ENCODE results near the gene TNNT3. TPM values are rescaled to one million over a fixed set of nuclear protein-coding genes. Genes with fewer than 3 reads are reported as not detected.

The TNNT3 gene
- total RNA-seq, 1 experiment from 2014 or later, result not detected

GRCh38 chr11:1887451-1888346 is 31.8 kb upstream of the TNNT3 start:
- H3K4me1 ChIP-seq (ENCODE audit: insufficient read depth, low read length, poor library complexity, severe bottlenecking), result no peaks in the 10 kb centered on the region
- no peak overlapping the region for H3K4me3 ChIP-seq (ENCODE audit: low read depth, low read length, poor library complexity, severe bottlenecking)
- no peak for TF ChIP-seq CTCF (conservative IDR thresholded peaks at IDR 0.05; ENCODE audit: low read depth, low read length)
- no peak for TF ChIP-seq EZH2 (IDR thresholded peaks at IDR 0.05; ENCODE audit: borderline replicate concordance, low read depth, low read length, poor library complexity, severe bottlenecking)
- H3K36me3 ChIP-seq (ENCODE audit: insufficient read depth, low read length, poor library complexity, severe bottlenecking), result no peaks in the 10 kb centered on the region
- no peak overlapping the region for H3K27ac ChIP-seq (ENCODE audit: low read depth, low read length, poor library complexity, severe bottlenecking)
- no peak for DNase-seq (ENCODE audit: low spot score)
- BruUV-seq (replicated peaks), result no TSS peak
- no peaks in the 10 kb centered on the region for H3K9me3 ChIP-seq (ENCODE audit: low read depth, low read length, poor library complexity, severe bottlenecking)
- no peaks in the 10 kb centered on the region for H3K27me3 ChIP-seq (replicated peaks; ENCODE audit: insufficient read depth, low read depth, low read length, poor library complexity)
- CTCF ChIA-PET, result no interaction called here
- POLR2A ChIA-PET (ENCODE audit: low non-redundant PET), result no interaction called here
- intact Hi-C loops (cut with micrococcal nuclease; ENCODE audit: unreplicated experiment), result no loop called here

DNA sequence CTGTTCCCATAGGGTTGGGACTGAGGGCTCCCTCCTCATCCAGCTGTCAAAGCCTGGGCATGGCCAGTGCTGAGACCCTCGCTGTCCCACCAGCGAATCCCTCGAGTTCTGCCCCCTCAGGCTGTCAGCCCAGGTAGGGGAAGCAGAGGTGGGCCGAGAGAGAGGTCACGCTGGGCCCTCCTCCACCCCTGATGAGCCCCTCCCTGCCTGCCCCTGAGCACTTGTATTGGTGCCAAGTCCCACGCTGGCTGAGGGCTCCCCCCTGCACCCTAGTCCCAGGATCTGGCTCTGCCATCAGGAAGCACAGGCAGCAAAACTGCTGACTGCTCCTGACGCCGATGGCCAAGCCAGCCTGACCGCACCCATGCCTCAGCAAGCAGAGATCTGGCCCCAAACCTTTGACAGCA is 31.2 kb upstream of the TNNT3 start:
- no TSS peak for BruUV-seq (replicated peaks)
- TF ChIP-seq EZH2 (IDR thresholded peaks at IDR 0.05; ENCODE audit: borderline replicate concordance, low read depth, low read length, poor library complexity, severe bottlenecking) (no peak), CTCF (conservative IDR thresholded peaks at IDR 0.05; ENCODE audit: low read depth, low read length) (no peak)
- CTCF ChIA-PET, result no interaction called here
- H3K4me1 ChIP-seq (ENCODE audit: insufficient read depth, low read length, poor library complexity, severe bottlenecking), result no peaks in the 10 kb centered on the region
- H3K27ac ChIP-seq (ENCODE audit: low read depth, low read length, poor library complexity, severe bottlenecking), result no peak overlapping the region
- POLR2A ChIA-PET (ENCODE audit: low non-redundant PET), result no interaction called here
- intact Hi-C loops (cut with micrococcal nuclease; ENCODE audit: unreplicated experiment), result no loop called here
- H3K36me3 ChIP-seq (ENCODE audit: insufficient read depth, low read length, poor library complexity, severe bottlenecking), result no peaks in the 10 kb centered on the region
- H3K27me3 ChIP-seq (replicated peaks; ENCODE audit: insufficient read depth, low read depth, low read length, poor library complexity), result no peaks in the 10 kb centered on the region
- H3K9me3 ChIP-seq (ENCODE audit: low read depth, low read length, poor library complexity, severe bottlenecking), result no peaks in the 10 kb centered on the region
- no peak for DNase-seq (ENCODE audit: low spot score)
- no peak overlapping the region for H3K4me3 ChIP-seq (ENCODE audit: low read depth, low read length, poor library complexity, severe bottlenecking)

DNA sequence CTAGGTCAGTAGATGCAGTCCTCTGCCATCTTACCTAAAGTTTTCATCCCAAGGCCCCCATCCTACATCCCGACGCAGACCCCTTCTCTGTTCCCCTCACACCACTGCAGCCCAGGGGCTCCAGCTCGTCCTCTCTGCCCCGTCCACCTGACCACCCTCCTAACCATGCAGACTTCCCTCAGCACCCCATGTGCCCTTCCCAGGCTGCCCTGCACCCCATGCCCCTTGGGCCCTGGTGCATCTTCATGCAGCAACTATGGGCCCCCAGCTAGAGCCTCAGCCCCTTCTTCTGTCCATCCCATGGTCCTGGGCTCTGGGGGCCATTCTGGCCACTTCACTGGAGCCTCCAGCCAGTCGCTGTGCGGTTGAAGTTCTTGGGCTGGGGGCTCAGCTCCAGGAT is 30.7 kb upstream of the TNNT3 start:
- BruUV-seq (replicated peaks), result no TSS peak
- Histone ChIP-seq H3K27me3 (replicated peaks; ENCODE audit: insufficient read depth, low read depth, low read length, poor library complexity) (no peaks in the 10 kb centered on the region), H3K4me3 (ENCODE audit: low read depth, low read length, poor library complexity, severe bottlenecking) (no peak overlapping the region), H3K4me1 (ENCODE audit: insufficient read depth, low read length, poor library complexity, severe bottlenecking) (no peaks in the 10 kb centered on the region), H3K27ac (ENCODE audit: low read depth, low read length, poor library complexity, severe bottlenecking) (no peak overlapping the region), H3K36me3 (ENCODE audit: insufficient read depth, low read length, poor library complexity, severe bottlenecking) (no peaks in the 10 kb centered on the region), H3K9me3 (ENCODE audit: low read depth, low read length, poor library complexity, severe bottlenecking) (no peaks in the 10 kb centered on the region)
- ChIA-PET CTCF (no interaction called here), POLR2A (ENCODE audit: low non-redundant PET) (no interaction called here)
- DNase-seq (ENCODE audit: low spot score), result no peak
- intact Hi-C loops (cut with micrococcal nuclease; ENCODE audit: unreplicated experiment), result no loop called here
- no peak for TF ChIP-seq EZH2 (IDR thresholded peaks at IDR 0.05; ENCODE audit: borderline replicate concordance, low read depth, low read length, poor library complexity, severe bottlenecking)
- no peak for TF ChIP-seq CTCF (conservative IDR thresholded peaks at IDR 0.05; ENCODE audit: low read depth, low read length)

Measured in A673 (cell line).